Right lobe of liver (tissue), 4 donors: ENCODE results near the gene CLMN.

Source experiments
- CTCF ChIP-seq, 4 donors: fragments of 200-600 bp in 3 of 4; fragments of 450-650 bp in 1 of 4; IDR thresholded peaks; one replicate each; pipeline versions ENCODE4 v1.5.1 to v1.8.0; 2016 to 2022; ENCODE audit warnings: antibody characterized with exemption in 4 of 4, mild to moderate bottlenecking in 2 of 4
- POLR2A ChIP-seq: fragments of 450-650 bp; IDR thresholded peaks from one replicate; pipeline ENCODE4 v1.6.1; 2017; ENCODE audit warnings: antibody characterized with exemption, mild to moderate bottlenecking
- donor health status: DM: no; HTN: no; CAD: no.
- donor health status: DM: no; HTN: no; CAD: no.
- donor health status: DM: no; HTN: yes; CAD: no.

GRCh38 chr14:95234426-95234825 lies 85.3 kb downstream of the CLMN start:
- TF ChIP-seq POLR2A (no peak), CTCF (IDR thresholded peaks at IDR 0.05) (no peak)
